Right lobe of liver (tissue), 4 donors: ENCODE data around the gene LAPTM5.

Source experiments
- POLR2A ChIP-seq: fragments of 450-650 bp; IDR thresholded peaks from one replicate; pipeline ENCODE4 v1.6.1; 2017; ENCODE audit warnings: antibody characterized with exemption, mild to moderate bottlenecking
- TF ChIP-seq, protein P1 (sequence below), 4 donors: fragments of 200-600 bp in 3 of 4; fragments of 450-650 bp in 1 of 4; IDR thresholded peaks; one replicate each; pipeline versions ENCODE4 v1.5.1 to v1.8.0; 2016 to 2022; ENCODE audit warnings: antibody characterized with exemption in 4 of 4, mild to moderate bottlenecking in 2 of 4
- donor health status: DM: no; HTN: no; CAD: no.
- donor health status: DM: no; HTN: no; CAD: no.
- donor health status: DM: no; HTN: yes; CAD: no.

- TF ChIP-seq, protein P1, sequence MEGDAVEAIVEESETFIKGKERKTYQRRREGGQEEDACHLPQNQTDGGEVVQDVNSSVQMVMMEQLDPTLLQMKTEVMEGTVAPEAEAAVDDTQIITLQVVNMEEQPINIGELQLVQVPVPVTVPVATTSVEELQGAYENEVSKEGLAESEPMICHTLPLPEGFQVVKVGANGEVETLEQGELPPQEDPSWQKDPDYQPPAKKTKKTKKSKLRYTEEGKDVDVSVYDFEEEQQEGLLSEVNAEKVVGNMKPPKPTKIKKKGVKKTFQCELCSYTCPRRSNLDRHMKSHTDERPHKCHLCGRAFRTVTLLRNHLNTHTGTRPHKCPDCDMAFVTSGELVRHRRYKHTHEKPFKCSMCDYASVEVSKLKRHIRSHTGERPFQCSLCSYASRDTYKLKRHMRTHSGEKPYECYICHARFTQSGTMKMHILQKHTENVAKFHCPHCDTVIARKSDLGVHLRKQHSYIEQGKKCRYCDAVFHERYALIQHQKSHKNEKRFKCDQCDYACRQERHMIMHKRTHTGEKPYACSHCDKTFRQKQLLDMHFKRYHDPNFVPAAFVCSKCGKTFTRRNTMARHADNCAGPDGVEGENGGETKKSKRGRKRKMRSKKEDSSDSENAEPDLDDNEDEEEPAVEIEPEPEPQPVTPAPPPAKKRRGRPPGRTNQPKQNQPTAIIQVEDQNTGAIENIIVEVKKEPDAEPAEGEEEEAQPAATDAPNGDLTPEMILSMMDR (IDR thresholded peaks at IDR 0.05) = no peak
- no peak for TF ChIP-seq POLR2A
These were observed 29.7 kb upstream of the LAPTM5 start for GRCh38 chr1:30787266-30787665.
